HepG2 (cell line): ENCODE measurements around the gene RIPOR3. TPM values are rescaled to one million over a fixed set of nuclear protein-coding genes. Genes with fewer than 3 reads are reported as not detected.

Experiments
- BCL6 ChIP-seq: IDR thresholded peaks from 2 replicates; pipeline ENCODE4 v1.6.1; 2016; ENCODE audit warnings: missing genetic modification reagents, missing compliant biosample characterization
- CREB1 ChIP-seq, 2 experiments: fragments of 450-650 bp in 1 of 2; IDR thresholded peaks; 2 replicates each; pipeline ENCODE4 v1.6.1; 2016 to 2017; ENCODE audit warnings: control low read depth in 1 of 2, mild to moderate bottlenecking in 1 of 2, missing compliant biosample characterization in 1 of 2, missing genetic modification characterization in 1 of 2
- ERF ChIP-seq: IDR thresholded peaks from 2 replicates; pipeline ENCODE4 v1.6.1; 2018; ENCODE audit warnings: missing biosample characterization, missing genetic modification reagents
- FOXJ3 ChIP-seq: sonication (generic); formaldehyde crosslinking; IDR thresholded peaks from 2 replicates; pipeline ENCODE4 v1.4.0; 2020; ENCODE audit warnings: missing genetic modification reagents, mild to moderate bottlenecking, borderline replicate concordance
- ISL2 ChIP-seq: sonication (generic); formaldehyde crosslinking; IDR thresholded peaks from 2 replicates; pipeline ENCODE4 v1.5.0; 2020; ENCODE audit warnings: missing genetic modification reagents
- KDM2A ChIP-seq: sonication (generic); formaldehyde crosslinking; IDR thresholded peaks from 2 replicates; pipeline ENCODE4 v1.4.0; 2020; ENCODE audit warnings: low read depth, missing genetic modification reagents, borderline replicate concordance
- NCOR1 ChIP-seq: fragments of 200-600 bp; sonication (generic); IDR thresholded peaks from 2 replicates; pipeline ENCODE4 v1.7.0; 2017; ENCODE audit warnings: antibody characterized with exemption, low read length, borderline replicate concordance
- NFKB2 ChIP-seq: sonication (generic); formaldehyde crosslinking; IDR thresholded peaks from 2 replicates; pipeline ENCODE4 v1.4.0; 2020; ENCODE audit warnings: missing genetic modification reagents, borderline replicate concordance
- NKX3-1 ChIP-seq: sonication (generic); formaldehyde crosslinking; IDR thresholded peaks from 2 replicates; pipeline ENCODE4 v1.5.0; 2020; ENCODE audit warnings: missing genetic modification reagents
- SIX4 ChIP-seq: sonication (generic); formaldehyde crosslinking; IDR thresholded peaks from 2 replicates; pipeline ENCODE4 v1.4.0; 2020; ENCODE audit warnings: missing genetic modification reagents
- TFE3 ChIP-seq: IDR thresholded peaks from 2 replicates; pipeline ENCODE4 v1.6.1; 2016
- ZMYM4 ChIP-seq: sonication (generic); formaldehyde crosslinking; IDR thresholded peaks from 2 replicates; pipeline ENCODE4 v1.8.1; 2023; ENCODE audit warnings: mild to moderate bottlenecking, missing genetic modification reagents
- ZNF564 ChIP-seq: sonication (generic); formaldehyde crosslinking; IDR thresholded peaks from 2 replicates; pipeline ENCODE4 v1.8.1; 2023; ENCODE audit warnings: mild to moderate bottlenecking, missing genetic modification reagents
- ZNF605 ChIP-seq: sonication (generic); formaldehyde crosslinking; IDR thresholded peaks from 2 replicates; pipeline ENCODE4 v1.8.0; 2022; ENCODE audit warnings: mild to moderate bottlenecking, missing genetic modification reagents
- ZNF800 ChIP-seq: sonication (generic); formaldehyde crosslinking; IDR thresholded peaks from 2 replicates; pipeline ENCODE4 v1.4.0; 2020; ENCODE audit warnings: missing genetic modification reagents
- polyA plus RNA-seq, 8 experiments: library from polyadenylated mRNA; depleted of rRNA in 3 of 8; stranded (reverse) in 7 of 8; unstranded in 1 of 8; fragments of >200 nt; fragmentation: Illumina TruSeq in 4 of 8; extraction: Trizol in 4 of 8; gene quantifications; 2 replicates each; pipeline versions ENCODE4 v1.2.1 to v1.2.3, GENCODE V29; 2011 to 2016; ENCODE audit warnings: low read depth in 4 of 8, missing spikeins in 1 of 8, mixed read lengths in 1 of 8; ENCODE audit not compliant: insufficient read depth in 1 of 8
- total RNA-seq, 5 experiments: library from RNA; depleted of rRNA; stranded (reverse); fragments of >200 nt; fragmentation: Illumina TruSeq; extraction: Trizol; gene quantifications; 2 replicates each; pipeline ENCODE4 v1.2.3, GENCODE V29; 2016; ENCODE audit warnings: low read depth in 1 of 5
- TF ChIP-seq, protein P1 (sequence below): sonication (generic); formaldehyde crosslinking; IDR thresholded peaks from 2 replicates; pipeline ENCODE4 v1.5.1; 2020; ENCODE audit warnings: missing genetic modification reagents, mild to moderate bottlenecking, borderline replicate concordance
- TF ChIP-seq, protein P2 (sequence below), 2 experiments: sonication (generic) in 1 of 2; formaldehyde crosslinking in 1 of 2; IDR thresholded peaks; 2 replicates each; pipeline versions ENCODE4 v1.4.0 to v1.6.1; 2018 to 2020; ENCODE audit warnings: missing genetic modification reagents in 2 of 2, borderline replicate concordance in 1 of 2, low read depth in 1 of 2, mild to moderate bottlenecking in 1 of 2, missing biosample characterization in 1 of 2
- TF ChIP-seq, protein P3 (sequence below): sonication (generic); formaldehyde crosslinking; IDR thresholded peaks from 2 replicates; pipeline ENCODE4 v1.4.0; 2020; ENCODE audit warnings: missing genetic modification reagents, borderline replicate concordance

RIPOR3 gene
- total and polyA plus RNA-seq, 2 of the 13 experiments (the other 11 are each of a cell fraction or from before 2014, with no cell fraction given), result 0.18 TPM; not detected in 1

- TF ChIP-seq NKX3-1 (CRISPR knock-in tag), result 0 out of 2 replicates have a peak, but pooled peaks have one; percentile 28
- peak; percentile 16; the same call in 1 of the 2 replicates for TF ChIP-seq ERF (CRISPR knock-in tag)
- 0 out of 2 replicates have a peak, but pooled peaks have one; percentile 20 for TF ChIP-seq ZMYM4 (CRISPR knock-in tag)
- 0 out of 2 replicates have a peak, but pooled peaks have one; percentile 24 for TF ChIP-seq ZNF605 (CRISPR knock-in tag)
- no peak; the same call in 1 of the 2 replicates for TF ChIP-seq BCL6 (CRISPR knock-in tag)
- 0 out of 2 replicates have a peak, but pooled peaks have one; percentile 10 for TF ChIP-seq ISL2 (CRISPR knock-in tag)
- TF ChIP-seq ZNF564 (CRISPR knock-in tag), result no peak
- TF ChIP-seq, protein P1, sequence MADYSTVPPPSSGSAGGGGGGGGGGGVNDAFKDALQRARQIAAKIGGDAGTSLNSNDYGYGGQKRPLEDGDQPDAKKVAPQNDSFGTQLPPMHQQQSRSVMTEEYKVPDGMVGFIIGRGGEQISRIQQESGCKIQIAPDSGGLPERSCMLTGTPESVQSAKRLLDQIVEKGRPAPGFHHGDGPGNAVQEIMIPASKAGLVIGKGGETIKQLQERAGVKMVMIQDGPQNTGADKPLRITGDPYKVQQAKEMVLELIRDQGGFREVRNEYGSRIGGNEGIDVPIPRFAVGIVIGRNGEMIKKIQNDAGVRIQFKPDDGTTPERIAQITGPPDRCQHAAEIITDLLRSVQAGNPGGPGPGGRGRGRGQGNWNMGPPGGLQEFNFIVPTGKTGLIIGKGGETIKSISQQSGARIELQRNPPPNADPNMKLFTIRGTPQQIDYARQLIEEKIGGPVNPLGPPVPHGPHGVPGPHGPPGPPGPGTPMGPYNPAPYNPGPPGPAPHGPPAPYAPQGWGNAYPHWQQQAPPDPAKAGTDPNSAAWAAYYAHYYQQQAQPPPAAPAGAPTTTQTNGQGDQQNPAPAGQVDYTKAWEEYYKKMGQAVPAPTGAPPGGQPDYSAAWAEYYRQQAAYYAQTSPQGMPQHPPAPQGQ, result 0 out of 2 replicates have a peak, but pooled peaks have one; percentile 32
- no peak for TF ChIP-seq FOXJ3 (CRISPR knock-in tag)
- TF ChIP-seq KDM2A (CRISPR knock-in tag), result 0 out of 2 replicates have a peak, but pooled peaks have one; percentile 36
- no peak for TF ChIP-seq SIX4 (CRISPR knock-in tag)
- TF ChIP-seq CREB1 (IDR thresholded peaks at IDR 0.05), result no peak
- TF ChIP-seq CREB1 (CRISPR knock-in tag; IDR thresholded peaks at IDR 0.05), result 0 out of 2 replicates have a peak, but pooled peaks have one; percentile 12
- TF ChIP-seq ZNF800 (CRISPR knock-in tag), result peak; percentile 29; the same call in 1 of the 2 replicates
- TF ChIP-seq, protein P2, sequence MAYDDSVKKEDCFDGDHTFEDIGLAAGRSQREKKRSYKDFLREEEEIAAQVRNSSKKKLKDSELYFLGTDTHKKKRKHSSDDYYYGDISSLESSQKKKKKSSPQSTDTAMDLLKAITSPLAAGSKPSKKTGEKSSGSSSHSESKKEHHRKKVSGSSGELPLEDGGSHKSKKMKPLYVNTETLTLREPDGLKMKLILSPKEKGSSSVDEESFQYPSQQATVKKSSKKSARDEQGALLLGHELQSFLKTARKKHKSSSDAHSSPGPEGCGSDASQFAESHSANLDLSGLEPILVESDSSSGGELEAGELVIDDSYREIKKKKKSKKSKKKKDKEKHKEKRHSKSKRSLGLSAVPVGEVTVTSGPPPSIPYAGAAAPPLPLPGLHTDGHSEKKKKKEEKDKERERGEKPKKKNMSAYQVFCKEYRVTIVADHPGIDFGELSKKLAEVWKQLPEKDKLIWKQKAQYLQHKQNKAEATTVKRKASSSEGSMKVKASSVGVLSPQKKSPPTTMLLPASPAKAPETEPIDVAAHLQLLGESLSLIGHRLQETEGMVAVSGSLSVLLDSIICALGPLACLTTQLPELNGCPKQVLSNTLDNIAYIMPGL (CRISPR knock-in tag; IDR thresholded peaks at IDR 0.05; ENCODE audit: borderline replicate concordance in 1 of 2, low read depth in 1 of 2), result peak in 1 of 2 experiments; percentile 35; a peak in 2 of 4 replicates
- no peak for TF ChIP-seq NFKB2 (CRISPR knock-in tag)
- peak; percentile 66; the same call in 1 of the 2 replicates for TF ChIP-seq NCOR1
- TF ChIP-seq TFE3, result peak; percentile 79; the same call in 1 of the 2 replicates
- TF ChIP-seq, protein P3, sequence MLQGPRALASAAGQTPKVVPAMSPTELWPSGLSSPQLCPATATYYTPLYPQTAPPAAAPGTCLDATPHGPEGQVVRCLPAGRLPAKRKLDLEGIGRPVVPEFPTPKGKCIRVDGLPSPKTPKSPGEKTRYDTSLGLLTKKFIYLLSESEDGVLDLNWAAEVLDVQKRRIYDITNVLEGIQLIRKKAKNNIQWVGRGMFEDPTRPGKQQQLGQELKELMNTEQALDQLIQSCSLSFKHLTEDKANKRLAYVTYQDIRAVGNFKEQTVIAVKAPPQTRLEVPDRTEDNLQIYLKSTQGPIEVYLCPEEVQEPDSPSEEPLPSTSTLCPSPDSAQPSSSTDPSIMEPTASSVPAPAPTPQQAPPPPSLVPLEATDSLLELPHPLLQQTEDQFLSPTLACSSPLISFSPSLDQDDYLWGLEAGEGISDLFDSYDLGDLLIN (CRISPR knock-in tag), result no peak
Measured at GRCh38 chr20:50727792-50728485, 36.6 kb upstream of the RIPOR3 start (continued).
